ENCODE results near the gene MAGI2.

Gene MAGI2

GRCh38 chr7:78441737-78442136, 1011.7 kb downstream of the MAGI2 start:
- no peak for DNase-seq (ENCODE audit: low read depth)
- H3K4me3 ChIP-seq (ENCODE audit: low read depth, low read length) = no peak overlapping the region
- TF ChIP-seq CTCF (conservative IDR thresholded peaks at IDR 0.05; ENCODE audit: low read depth, low read length) = no peak

GRCh38 chr7:78438433-78438832, 1015.0 kb downstream of the MAGI2 start:
- TF ChIP-seq CTCF (conservative IDR thresholded peaks at IDR 0.05; ENCODE audit: low read depth, low read length) = no peak
- no peak for DNase-seq (ENCODE audit: low read depth)
- H3K4me3 ChIP-seq (ENCODE audit: low read depth, low read length) = no peak overlapping the region

GRCh38 chr7:78437118-78437517, 1016.3 kb downstream of the MAGI2 start:
- no peak for TF ChIP-seq CTCF (conservative IDR thresholded peaks at IDR 0.05; ENCODE audit: low read depth, low read length)
- DNase-seq (ENCODE audit: low read depth) = peak; percentile 8
- no peak overlapping the region for H3K4me3 ChIP-seq (ENCODE audit: low read depth, low read length)

- no peak for TF ChIP-seq CTCF (conservative IDR thresholded peaks at IDR 0.05; ENCODE audit: low read depth, low read length)
- no peak overlapping the region for H3K4me3 ChIP-seq (ENCODE audit: low read depth, low read length)
- DNase-seq (ENCODE audit: low read depth) = no peak
Observed at GRCh38 chr7:78435355-78435754, 1018.1 kb downstream of the MAGI2 start.

- peak; percentile 23 for TF ChIP-seq CTCF (conservative IDR thresholded peaks at IDR 0.05; ENCODE audit: low read depth, low read length)
- H3K4me3 ChIP-seq (ENCODE audit: low read depth, low read length) = no peak overlapping the region
- no peak for DNase-seq (ENCODE audit: low read depth)
Observed at GRCh38 chr7:78434281-78434680, 1019.2 kb downstream of the MAGI2 start.

- no peak for TF ChIP-seq CTCF (conservative IDR thresholded peaks at IDR 0.05; ENCODE audit: low read depth, low read length)
- DNase-seq (ENCODE audit: low read depth) = no peak
Observed at GRCh38 chr7:78433421-78433820, 1020.0 kb downstream of the MAGI2 start.

GRCh38 chr7:78429878-78430277, 1023.6 kb downstream of the MAGI2 start:
- TF ChIP-seq CTCF (conservative IDR thresholded peaks at IDR 0.05; ENCODE audit: low read depth, low read length) = no peak
- DNase-seq (ENCODE audit: low read depth) = no peak

More at GRCh38 chr7:78433421-78433820, 1020.0 kb downstream of the MAGI2 start:
- no peak overlapping the region for H3K4me3 ChIP-seq (ENCODE audit: low read depth, low read length)

More at GRCh38 chr7:78429878-78430277, 1023.6 kb downstream of the MAGI2 start:
- H3K4me3 ChIP-seq (ENCODE audit: low read depth, low read length) = no peak overlapping the region

Data from choroid plexus epithelial cell (primary cell).